ENCODE measurements around the gene RELA.

Gene RELA

GRCh38 chr11:65615950-65616574 lies 46.7 kb downstream of the RELA start:
- peak in 2 of 58 donors; percentile 48 to 66 for DNase-seq

GRCh38 chr11:65615229-65615949 lies 47.3 kb downstream of the RELA start, which contains the start of gene PCNX3:
Gene PCNX3 (plus strand): TSS chr11:65615776. CDS start chr11:65616312, 536 bp downstream.
- peak; percentile 99 to 100 (median 100) for DNase-seq

GRCh38 chr11:65613091-65613928 lies 49.4 kb downstream of the RELA start:
- DNase-seq: peak in 10 of 58 donors; percentile 11 to 63 (median 40)

GRCh38 chr11:65612691-65613090 lies 50.0 kb downstream of the RELA start:
- DNase-seq: no peak

GRCh38 chr11:65611758-65612603 lies 50.7 kb downstream of the RELA start:
- DNase-seq: no peak

- DNase-seq: peak in 53 of 58 donors; percentile 16 to 94 (median 70)
These were observed 51.5 kb downstream of the RELA start for GRCh38 chr11:65611028-65611757.

- peak in 3 of 58 donors; percentile 33 to 53 (median 37) for DNase-seq
These were observed 52.3 kb downstream of the RELA start for GRCh38 chr11:65610404-65610803.

GRCh38 chr11:65609665-65610064 lies 53.1 kb downstream of the RELA start:
- no peak for DNase-seq

- DNase-seq: no peak
These were observed 53.5 kb downstream of the RELA start for GRCh38 chr11:65609229-65609628.

GRCh38 chr11:65607614-65608426 lies 54.9 kb downstream of the RELA start:
- no peak for DNase-seq

- peak; percentile 45 to 97 (median 93) for DNase-seq
These were observed 55.7 kb downstream of the RELA start for GRCh38 chr11:65606876-65607613.

GRCh38 chr11:65604258-65604657 lies 58.5 kb downstream of the RELA start:
- no peak for DNase-seq

Measured in anterior cingulate cortex (tissue), 58 donors.